Esophagus (tissue), 2 donors: Measurements from ENCODE around the gene MRPL38. TPM values are rescaled to one million over a fixed set of nuclear protein-coding genes. Genes with fewer than 3 reads are reported as not detected.

ENCODE experiments used
- H3K27ac ChIP-seq, 2 donors: one replicate each; pipeline ENCODE4 v1.5.1; 2013; ENCODE audit warnings: low read depth in 2 of 2, mild to moderate bottlenecking in 2 of 2, inconsistent platforms in 1 of 2, low read length in 1 of 2, moderate library complexity in 1 of 2
- H3K27me3 ChIP-seq, 2 donors: one replicate each; pipeline ENCODE4 v1.6.1; 2013; ENCODE audit warnings: low read length in 2 of 2, control low read depth in 1 of 2, mild to moderate bottlenecking in 1 of 2; ENCODE audit not compliant: insufficient read depth in 2 of 2, control insufficient read depth in 1 of 2
- H3K36me3 ChIP-seq, 2 donors: one replicate each; pipeline ENCODE4 v1.6.1; 2013; ENCODE audit warnings: low read length in 1 of 2; ENCODE audit not compliant: control insufficient read depth in 2 of 2, insufficient read depth in 2 of 2
- H3K4me1 ChIP-seq, 2 donors: one replicate each; pipeline ENCODE4 v1.6.1; 2013; ENCODE audit warnings: low read length in 1 of 2; ENCODE audit not compliant: control insufficient read depth in 2 of 2, insufficient read depth in 2 of 2
- H3K4me3 ChIP-seq, 2 donors: one replicate each; pipeline ENCODE4 v1.5.1; 2013; ENCODE audit warnings: low read length in 2 of 2, mild to moderate bottlenecking in 2 of 2, low read depth in 1 of 2, moderate library complexity in 1 of 2
- H3K9me3 ChIP-seq, 2 donors: one replicate each; pipeline ENCODE4 v1.6.1; 2013; ENCODE audit warnings: mild to moderate bottlenecking in 2 of 2, low read depth in 1 of 2, low read length in 1 of 2, moderate library complexity in 1 of 2; ENCODE audit not compliant: control insufficient read depth in 2 of 2, insufficient read depth in 1 of 2
- WGBS, 2 donors: extraction: QIAGEN DNeasy Blood & Tissue Kit; methylation state at CpG; one replicate each; pipeline ENCODE4 v1.1.7; 2013; 5-methylcytosine and 5-hydroxymethylcytosine counted together
- polyA plus RNA-seq, 2 donors: library from polyadenylated mRNA; stranded (reverse); fragments of 200-250 nt; gene quantifications; one replicate each; pipeline ENCODE4 v1.2.3, GENCODE V29; 2013
- donor health status: healthy with polysubstance abuse.
- donor health status: Bipolar disorder and iron deficiency.

MRPL38 gene
- polyA plus RNA-seq, 2 donors, result 51.7 to 65.8 TPM

DNA sequence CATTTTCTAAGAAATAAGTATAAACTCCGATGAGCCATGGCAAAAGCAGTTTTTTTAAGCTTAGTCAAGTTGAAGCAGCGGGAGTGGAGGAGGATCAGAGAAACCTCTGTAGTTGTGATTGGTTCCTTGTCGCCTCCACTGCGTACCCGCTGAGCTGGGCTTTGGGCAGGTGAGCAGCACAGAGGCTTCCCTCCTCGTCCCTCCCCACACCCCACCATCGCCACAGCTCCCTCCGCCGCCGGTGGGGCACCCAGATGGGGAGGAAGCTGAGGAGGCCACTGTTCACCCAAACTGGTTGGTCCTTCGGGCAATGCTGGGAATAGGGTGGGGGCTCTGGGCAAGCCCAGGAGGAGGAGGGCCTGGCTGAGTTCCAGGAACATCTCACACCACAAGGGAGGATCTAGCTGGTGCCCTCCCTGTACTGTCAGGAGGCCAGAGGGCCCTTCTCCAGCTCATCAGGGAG, 5.2 kb upstream of the MRPL38 start:
- Histone ChIP-seq H3K36me3 (peaks cover 0 to 7% of the 10 kb centered on the region in 2 donors), H3K4me1 (peaks cover 2 to 18% of the 10 kb centered on the region in 2 donors), H3K27ac (peak overlapping the region; percentile 67 to 83), H3K4me3 (no peak overlapping the region), H3K9me3 (no peaks in the 10 kb centered on the region), H3K27me3 (no peaks in the 10 kb centered on the region)
- 42 to 59% methylated on average over 11 of the region's 11 CpGs for WGBS, 2 donors

DNA sequence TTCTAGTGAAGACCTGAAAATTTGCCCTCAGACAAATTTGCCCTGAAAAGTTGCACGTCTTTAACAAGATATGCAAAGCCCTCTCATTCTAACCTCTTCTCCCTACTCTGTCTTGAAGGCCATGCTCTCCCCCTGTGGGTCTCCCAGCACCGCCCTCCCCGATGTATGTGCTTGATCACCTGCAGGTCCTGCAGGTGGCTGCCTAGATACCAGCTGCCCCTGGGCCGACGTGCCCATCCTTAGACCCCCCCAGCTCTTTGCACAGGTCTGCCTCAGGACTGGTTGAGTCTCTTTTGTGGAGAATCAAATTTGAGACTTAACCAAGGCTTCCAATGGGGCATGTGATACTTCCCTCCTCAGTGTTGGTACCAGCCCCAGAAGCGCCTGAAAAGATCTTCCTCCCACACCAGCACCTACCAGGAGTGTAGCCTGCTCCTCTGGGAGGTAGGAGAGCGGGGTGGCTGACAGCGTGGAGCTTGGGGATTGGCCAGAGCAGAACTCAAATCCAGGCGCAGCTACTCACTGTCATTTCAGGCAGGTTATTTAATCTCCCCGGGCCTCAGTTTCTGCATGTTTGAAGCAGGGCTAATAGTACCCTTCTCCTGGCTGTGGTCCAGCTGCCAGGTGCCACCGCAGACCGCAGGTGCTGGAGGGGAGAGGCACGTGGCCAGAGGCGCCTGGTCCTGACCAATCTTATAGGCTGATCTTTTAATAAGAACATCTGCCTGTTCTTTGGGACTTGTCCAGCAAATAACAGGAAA, 4.5 kb upstream of the MRPL38 start:
- WGBS, 2 donors, result 58 to 61% methylated on average over 14 of the region's 14 CpGs
- Histone ChIP-seq H3K27ac (peak overlapping the region; percentile 67 to 70), H3K4me1 (peaks cover 2 to 18% of the 10 kb centered on the region in 2 donors)

DNA sequence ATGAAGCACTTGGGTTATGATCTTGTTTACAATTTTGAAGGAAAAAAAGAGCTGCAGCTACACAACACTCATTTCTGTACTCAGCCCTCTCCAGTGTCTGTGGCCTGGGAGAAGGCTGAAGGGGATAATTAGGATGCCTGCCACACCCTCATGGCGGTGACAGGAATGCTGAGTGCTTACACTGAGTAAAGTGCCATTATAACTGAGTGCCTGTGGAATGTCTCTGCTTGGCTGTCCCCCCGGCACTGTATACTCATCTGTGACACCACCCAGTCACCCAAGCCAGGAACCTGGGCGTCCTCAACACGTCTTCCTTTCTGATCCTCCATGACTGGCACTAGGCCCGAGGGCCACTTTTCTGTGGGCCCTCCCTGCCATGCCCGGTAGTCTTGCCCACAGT, 3.5 kb upstream of the MRPL38 start:
- 62 to 67% methylated on average over 6 of the region's 6 CpGs for WGBS, 2 donors
- peak overlapping the region in 1 of 2 donors; percentile 34 for H3K27ac ChIP-seq
- H3K4me3 ChIP-seq, result no peak overlapping the region
- H3K4me1 ChIP-seq, result peaks cover 6 to 16% of the 10 kb centered on the region in 2 donors
- no peaks in the 10 kb centered on the region for H3K9me3 ChIP-seq
- H3K27me3 ChIP-seq, result no peaks in the 10 kb centered on the region
- H3K36me3 ChIP-seq, result peaks cover 0 to 4% of the 10 kb centered on the region in 2 donors

More for the DNA sequence above, 4.5 kb upstream of the MRPL38 start:
- Histone ChIP-seq H3K27me3 (no peaks in the 10 kb centered on the region), H3K9me3 (no peaks in the 10 kb centered on the region), H3K4me3 (no peak overlapping the region), H3K36me3 (peaks cover 0 to 4% of the 10 kb centered on the region in 2 donors)

DNA sequence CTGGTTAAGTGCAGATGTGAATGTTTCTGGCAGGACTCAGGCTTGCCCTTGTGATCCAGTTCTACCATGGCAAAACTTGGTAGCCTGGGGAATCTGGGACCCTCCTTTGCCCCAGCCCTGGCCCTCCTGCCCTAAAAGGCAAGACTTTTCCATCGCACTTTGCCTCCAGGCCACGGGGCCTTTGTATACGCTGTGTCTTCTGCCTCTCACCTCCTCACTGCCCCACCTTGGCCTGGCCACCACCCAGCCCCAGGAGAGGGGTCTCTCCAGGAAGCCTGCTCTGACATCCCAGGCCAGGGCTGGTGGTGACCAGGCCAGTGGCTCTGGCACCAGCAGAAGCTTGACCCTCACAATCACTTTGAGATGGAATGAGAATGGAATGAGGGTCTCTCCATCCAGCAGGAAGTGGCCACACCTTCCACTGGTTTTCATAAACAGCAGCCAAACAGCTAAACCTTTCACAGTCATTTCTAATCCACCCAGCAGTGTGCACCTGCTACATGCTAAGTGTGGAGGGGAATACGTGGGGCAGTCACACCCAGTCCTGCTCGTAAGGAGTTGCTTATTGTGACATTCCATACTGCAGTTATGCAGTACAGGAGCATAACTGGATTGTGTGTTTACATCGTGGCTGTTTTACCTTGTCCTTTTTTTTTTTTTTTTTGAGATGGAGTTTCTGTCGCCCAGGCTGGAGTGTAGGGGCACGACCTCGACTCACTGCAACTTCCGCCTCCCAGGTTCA, 1.6 kb upstream of the MRPL38 start:
- WGBS, 2 donors, result 74 to 77% methylated on average over 10 of the region's 10 CpGs
- Histone ChIP-seq H3K9me3 (no peaks in the 10 kb centered on the region), H3K27ac (peak overlapping the region; percentile 88 to 91), H3K4me1 (peaks cover 6 to 16% of the 10 kb centered on the region in 2 donors), H3K27me3 (no peaks in the 10 kb centered on the region), H3K4me3 (no peak overlapping the region), H3K36me3 (peaks cover under 1 to 7% of the 10 kb centered on the region in 2 donors)

DNA sequence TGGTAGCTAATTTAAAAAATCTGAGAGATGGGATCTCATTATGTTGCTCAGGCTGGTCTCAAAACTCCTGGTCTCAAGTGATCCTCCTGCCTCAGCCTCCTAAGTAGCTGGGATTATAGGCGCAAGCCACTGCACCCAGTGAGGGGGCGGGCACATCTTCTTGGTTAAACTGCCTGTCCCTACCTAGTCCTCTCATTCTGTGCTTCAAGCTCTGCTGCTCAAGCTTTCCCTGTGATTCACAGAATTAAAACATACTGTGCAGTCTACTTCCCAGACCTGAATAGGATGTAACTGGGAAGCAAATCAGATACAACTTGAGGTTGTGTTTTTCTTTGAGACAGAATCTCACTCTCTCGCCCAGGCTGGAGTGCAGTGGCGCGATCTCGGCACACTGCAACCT, 2.3 kb downstream of the MRPL38 start:
- no peaks in the 10 kb centered on the region for H3K27me3 ChIP-seq
- WGBS, 2 donors, result 92 to 94% methylated on average over 6 of the region's 6 CpGs
- peaks cover 10 to 39% of the 10 kb centered on the region in 2 donors for H3K36me3 ChIP-seq
- peaks cover 2 to 6% of the 10 kb centered on the region in 2 donors for H3K4me1 ChIP-seq
- no peak overlapping the region for H3K4me3 ChIP-seq
- H3K9me3 ChIP-seq, result no peaks in the 10 kb centered on the region
- no peak overlapping the region for H3K27ac ChIP-seq

DNA sequence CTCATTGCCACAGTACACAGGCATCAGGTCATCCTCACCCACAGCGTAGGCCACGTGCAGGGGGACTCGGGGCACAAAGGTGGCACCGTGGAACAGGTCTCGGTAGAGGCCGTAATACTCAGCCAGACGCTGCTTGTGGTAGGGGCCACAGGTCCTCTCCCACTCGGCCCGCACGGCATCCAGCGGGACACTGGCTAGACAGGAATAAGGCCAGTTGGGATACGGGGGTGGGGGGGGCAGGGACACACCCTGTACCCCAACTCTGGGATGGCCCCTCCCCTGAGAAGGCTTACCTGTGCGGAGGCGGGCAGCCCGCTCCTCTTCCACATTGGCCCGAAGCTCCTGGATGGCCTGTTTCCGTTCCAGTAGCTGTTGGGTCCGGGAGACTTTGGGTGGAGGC, 3.0 kb downstream of the MRPL38 start:
- WGBS, 2 donors, result 87 to 92% methylated on average over 18 of the region's 18 CpGs
- no peak overlapping the region for H3K27ac ChIP-seq
- H3K4me3 ChIP-seq, result no peak overlapping the region
- H3K36me3 ChIP-seq, result peaks cover 10 to 39% of the 10 kb centered on the region in 2 donors
- peaks cover 4 to 5% of the 10 kb centered on the region in 2 donors for H3K4me1 ChIP-seq
- no peaks in the 10 kb centered on the region for H3K27me3 ChIP-seq
- H3K9me3 ChIP-seq, result no peaks in the 10 kb centered on the region

DNA sequence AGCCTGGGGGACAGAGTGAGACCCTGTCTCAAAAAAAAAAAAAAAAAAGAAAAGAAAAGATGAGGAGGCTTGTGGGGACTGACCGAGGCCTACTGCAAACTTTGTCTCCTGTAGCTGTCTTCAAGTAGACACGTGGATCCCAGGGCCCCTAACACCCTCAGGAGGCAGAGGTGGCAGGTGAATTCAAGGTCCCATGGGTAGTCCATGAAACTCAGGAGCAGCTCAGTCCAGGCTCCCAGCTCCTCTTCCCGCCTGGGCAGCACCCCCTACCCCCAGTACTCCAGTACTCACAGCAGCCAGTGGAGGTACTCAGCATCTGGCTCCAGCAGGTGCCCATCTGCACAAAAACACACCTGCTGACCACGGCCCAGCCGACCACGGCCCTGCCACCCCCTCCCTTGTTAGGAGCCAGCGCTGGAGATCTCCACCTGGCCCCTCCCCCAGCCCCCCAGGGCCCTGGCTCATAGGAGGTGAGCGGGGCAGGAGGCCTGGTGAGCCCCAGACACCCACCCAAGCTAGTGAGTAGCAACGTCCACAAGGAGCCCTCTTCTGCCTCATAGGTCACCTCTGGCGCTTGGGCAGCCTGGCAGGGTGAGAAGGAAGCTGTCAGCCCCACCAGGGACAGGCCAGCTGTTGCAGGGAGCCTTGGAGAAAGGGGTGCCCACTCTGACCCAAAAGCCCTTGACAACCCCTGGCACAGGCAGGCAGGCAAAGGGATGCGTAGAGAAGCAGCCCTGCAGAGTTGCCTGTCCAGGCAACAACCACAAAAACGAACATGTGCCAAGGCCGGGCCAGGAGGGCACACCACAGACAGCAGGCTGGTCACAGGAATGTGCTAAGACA, 3.8 kb downstream of the MRPL38 start:
- Histone ChIP-seq H3K36me3 (peaks cover 10 to 39% of the 10 kb centered on the region in 2 donors), H3K4me1 (peaks cover 4 to 5% of the 10 kb centered on the region in 2 donors), H3K27me3 (no peaks in the 10 kb centered on the region), H3K4me3 (no peak overlapping the region), H3K27ac (no peak overlapping the region), H3K9me3 (no peaks in the 10 kb centered on the region)
- WGBS, 2 donors, result 78 to 79% methylated on average over 13 of the region's 13 CpGs

DNA sequence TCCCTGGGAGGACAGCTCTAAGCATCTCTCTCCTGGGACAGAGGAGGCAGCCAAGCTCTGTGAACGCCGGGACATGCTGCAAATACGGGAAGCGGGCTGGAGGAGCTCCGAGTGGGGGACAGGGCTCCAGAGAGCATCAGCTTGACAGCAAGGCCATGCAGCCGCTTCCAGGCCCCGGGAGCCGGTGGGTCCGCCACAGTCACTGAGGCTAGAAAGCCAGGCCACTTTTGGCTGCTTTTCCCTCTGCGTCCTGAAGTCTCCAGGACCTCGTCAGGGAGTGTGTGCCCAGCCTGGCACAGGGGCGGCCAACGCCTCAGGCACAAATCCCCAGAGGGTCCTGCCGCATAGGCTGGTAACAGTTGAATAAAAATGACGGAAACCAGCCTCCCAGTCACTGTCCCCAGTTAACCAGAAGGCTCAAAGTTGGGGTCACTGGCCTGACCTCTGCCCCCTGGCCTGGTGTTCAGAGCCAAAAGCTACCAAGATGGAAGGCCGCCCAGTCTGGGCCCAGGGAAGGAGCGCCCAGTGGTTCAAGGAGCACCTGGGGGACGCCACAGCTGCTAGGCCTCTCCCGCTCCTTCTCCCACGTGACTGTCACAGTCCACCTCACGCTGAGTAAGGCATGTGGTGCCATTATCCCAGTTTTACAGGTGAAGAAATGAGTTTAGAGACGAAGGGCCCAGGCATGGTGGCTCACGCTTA, 4.8 kb downstream of the MRPL38 start:
- Histone ChIP-seq H3K36me3 (peaks cover 10 to 39% of the 10 kb centered on the region in 2 donors), H3K27me3 (no peaks in the 10 kb centered on the region), H3K27ac (no peak overlapping the region), H3K9me3 (no peaks in the 10 kb centered on the region), H3K4me1 (peaks cover 7 to 11% of the 10 kb centered on the region in 2 donors), H3K4me3 (no peak overlapping the region)
- WGBS, 2 donors, result 89 to 90% methylated on average over 23 of the region's 23 CpGs
